ENCODE data around the gene RIN1. TPM values are rescaled to one million over a fixed set of nuclear protein-coding genes. Genes with fewer than 3 reads are reported as not detected.

RIN1 gene
- total RNA-seq, 1 experiment from 2014 or later: 11.7 TPM

GRCh38 chr11:66335531-66336233 lies 552 bp downstream of the RIN1 start:
- no peak for TF ChIP-seq CTCF (IDR thresholded peaks at IDR 0.05; ENCODE audit: insufficient read depth in 1 of 2, low read depth in 1 of 2, low read length in 1 of 2, severe bottlenecking in 1 of 2, unreplicated experiment in 1 of 2)
- peak overlapping the region; percentile 69 for H3K4me3 ChIP-seq (ENCODE audit: low read depth, low read length)
- ChIA-PET POLR2A (interaction anchor here (0.8 to 1.5 kb wide), 2 partner anchors 23 to 46 kb away, joined by 7 to 26 read pairs; partner anchors contain the start of gene YIF1A), CTCF (interaction anchor here (0.6 to 3.4 kb wide), 12 partner anchors 9 to 103 kb away, joined by 3 to 90 read pairs (median 6); partner anchors contain the start of genes BRMS1, MRPL11 and YIF1A)
- BruUV-seq (replicated peaks): no TSS peak
- no peaks in the 10 kb centered on the region for H3K9me3 ChIP-seq
- H3K9me3 Mint-ChIP-seq (ENCODE audit: unreplicated experiment): no peaks in the 10 kb centered on the region
- intact Hi-C loops (cut with micrococcal nuclease; ENCODE audit: unreplicated experiment): loop anchor here (1.0 kb wide), 3 partner anchors 7 to 46 kb away; partner anchors contain the start of gene YIF1A
- peak in 1 of 2 experiments; percentile 37 for DNase-seq
- H3K27ac Mint-ChIP-seq (ENCODE audit: unreplicated experiment): peak overlapping the region; percentile 91
- H3K27me3 Mint-ChIP-seq (ENCODE audit: insufficient read depth, unreplicated experiment): no peaks in the 10 kb centered on the region
- no peaks in the 10 kb centered on the region for H3K27me3 ChIP-seq (replicated peaks; ENCODE audit: control insufficient read depth, insufficient read depth, low read length)
- peaks cover 10% of the 10 kb centered on the region for H3K4me1 ChIP-seq
- H3K36me3 ChIP-seq (ENCODE audit: control insufficient read depth, insufficient read depth, low read length): no peaks in the 10 kb centered on the region
- H3K4me3 Mint-ChIP-seq (ENCODE audit: unreplicated experiment): peak overlapping the region; percentile 94
- H3K36me3 Mint-ChIP-seq (ENCODE audit: insufficient read depth, unreplicated experiment): peaks cover 21% of the 10 kb centered on the region
- H3K4me1 Mint-ChIP-seq (ENCODE audit: low read depth, unreplicated experiment): peaks cover 7% of the 10 kb centered on the region

- Histone ChIP-seq H3K9me3 (no peaks in the 10 kb centered on the region), H3K36me3 (ENCODE audit: control insufficient read depth, insufficient read depth, low read length) (no peaks in the 10 kb centered on the region), H3K27me3 (replicated peaks; ENCODE audit: control insufficient read depth, insufficient read depth, low read length) (no peaks in the 10 kb centered on the region), H3K4me3 (ENCODE audit: low read depth, low read length) (peak overlapping the region; percentile 69), H3K4me1 (peaks cover 10% of the 10 kb centered on the region)
- TF ChIP-seq CTCF (IDR thresholded peaks at IDR 0.05; ENCODE audit: insufficient read depth in 1 of 2, low read depth in 1 of 2, low read length in 1 of 2, severe bottlenecking in 1 of 2, unreplicated experiment in 1 of 2): no peak
- Mint-ChIP-seq H3K4me3 (ENCODE audit: unreplicated experiment) (peak overlapping the region; percentile 94), H3K36me3 (ENCODE audit: insufficient read depth, unreplicated experiment) (peaks cover 21% of the 10 kb centered on the region), H3K27me3 (ENCODE audit: insufficient read depth, unreplicated experiment) (no peaks in the 10 kb centered on the region), H3K4me1 (ENCODE audit: low read depth, unreplicated experiment) (peaks cover 7% of the 10 kb centered on the region), H3K27ac (ENCODE audit: unreplicated experiment) (peak overlapping the region; percentile 87), H3K9me3 (ENCODE audit: unreplicated experiment) (no peaks in the 10 kb centered on the region)
- POLR2A ChIA-PET: interaction anchor here (1.5 kb wide), 1 partner anchor 23 kb away, joined by 26 read pairs; no protein-coding TSS in a partner anchor
- BruUV-seq (replicated peaks): no TSS peak
- CTCF ChIA-PET: interaction anchor here (0.7 to 3.4 kb wide), 5 partner anchors 8 to 54 kb away, joined by 3 to 90 read pairs (median 7); partner anchors contain the start of gene YIF1A
- no peak for DNase-seq
- intact Hi-C loops (cut with micrococcal nuclease; ENCODE audit: unreplicated experiment): no loop called here
Measured at GRCh38 chr11:66334605-66335442, 1.4 kb downstream of the RIN1 start.

All from Caco-2 (cell line).